HCT116 (cell line): ENCODE results near the gene PEX11G. TPM values are rescaled to one million over a fixed set of nuclear protein-coding genes. Genes with fewer than 3 reads are reported as not detected.

Experiments used
- ATAC-seq: fragments of 200-7000 bp; cut with Tn5 transposase; 2 replicates; pipeline ENCODE4 v1.9.1; 2020; ENCODE audit warnings: mild to moderate bottlenecking, moderate library complexity
- BruUV-seq: library from RNA; stranded (reverse); fragments of 400-500 nt; replicated peaks from 2 replicates; lab custom pipeline; 2021; lab: Mats Ljungman, UMichigan
- CTCF ChIA-PET: fragments of 300-600 bp; sonication (Branson Sonifier 250); formaldehyde crosslinking; loops from one replicate; lab custom pipeline; 2021; ENCODE audit warnings: antibody characterized with exemption; lab: Charles Lee
- POLR2A ChIA-PET: fragments of 300-600, 350-600 bp; sonication (Branson Sonifier 250); formaldehyde crosslinking; loops from one replicate; lab custom pipeline; 2021; ENCODE audit warnings: antibody characterized with exemption; lab: Charles Lee
- RAD21 ChIA-PET, 2 experiments: fragments of 300-600 bp; sonication (Branson Sonifier 250); formaldehyde crosslinking; loops; one replicate each; lab custom pipeline; 2023; ENCODE audit warnings: low total read pairs in 2 of 2; ENCODE audit not compliant: uncharacterized antibody in 2 of 2, unreplicated experiment in 2 of 2, low non-redundant PET in 1 of 2; lab: Charles Lee
- DNase-seq: peaks from one replicate; pipeline ENCODE4 v3.0.0-alpha.2; 2010; ENCODE audit warnings: low read depth, low spot score
- H2AFZ ChIP-seq: fragments of 200-600 bp; shearing (Covaris generic), sonication (generic); 2 replicates; pipeline ENCODE4 v1.6.1; 2017; ENCODE audit warnings: low read depth, mixed run types, mixed read lengths, antibody characterized with exemption, low read length; ENCODE audit not compliant: poor library complexity, severe bottlenecking
- H3K27ac ChIP-seq: 2 replicates; pipeline ENCODE4 v1.5.1; 2012; ENCODE audit warnings: low read depth, low read length
- H3K27me3 ChIP-seq: fragments of 200-600 bp; sonication (generic); 2 replicates; pipeline ENCODE4 v1.6.1; 2016; ENCODE audit warnings: mixed run types, low read length, mixed read lengths; ENCODE audit not compliant: insufficient read depth
- H3K36me3 ChIP-seq, 2 experiments: fragments of 200-500 bp in 1 of 2; fragments of 200-600 bp in 1 of 2; sonication (Bioruptor generic) in 1 of 2; sonication (generic) in 1 of 2; 2 replicates each; pipeline versions ENCODE4 v1.5.1 to v1.6.1; 2014 to 2016; ENCODE audit warnings: low read length in 2 of 2, inconsistent platforms in 1 of 2, mixed read lengths in 1 of 2, mixed run types in 1 of 2; ENCODE audit not compliant: insufficient read depth in 2 of 2, control insufficient read depth in 1 of 2
- H3K4me1 ChIP-seq, 2 experiments: fragments of 200-600 bp in 1 of 2; sonication (generic) in 1 of 2; 2 replicates each; pipeline versions ENCODE4 v1.5.1 to v1.6.1; 2012 to 2017; ENCODE audit warnings: low read length in 2 of 2, inconsistent platforms in 1 of 2, mild to moderate bottlenecking in 1 of 2, mixed read lengths in 1 of 2, mixed run types in 1 of 2, moderate library complexity in 1 of 2; ENCODE audit not compliant: insufficient read depth in 2 of 2, control insufficient read depth in 1 of 2
- H3K4me2 ChIP-seq: fragments of 200-600 bp; sonication (generic); 2 replicates; pipeline ENCODE4 v1.6.1; 2017; ENCODE audit warnings: mixed run types, low read length, mixed read lengths
- H3K4me3 ChIP-seq, 2 experiments: fragments of 200-600 bp in 1 of 2; sonication (generic) in 1 of 2; replicated peaks in 1 of 2; 2 replicates each; pipeline ENCODE4 v1.5.1; 2011 to 2016; ENCODE audit warnings: low read length in 2 of 2, control low read depth in 1 of 2, low read depth in 1 of 2, mild to moderate bottlenecking in 1 of 2, mixed read lengths in 1 of 2, mixed run types in 1 of 2
- H3K79me2 ChIP-seq: fragments of 200-600 bp; sonication (generic); 2 replicates; pipeline ENCODE4 v1.6.1; 2017; ENCODE audit warnings: mild to moderate bottlenecking, mixed run types, low read length, moderate library complexity, mixed read lengths; ENCODE audit not compliant: insufficient read depth
- H3K9ac ChIP-seq: fragments of 200-600 bp; sonication (generic); 2 replicates; pipeline ENCODE4 v1.6.1; 2016; ENCODE audit warnings: low read length, mixed read lengths
- H3K9me2 ChIP-seq: fragments of 200-600 bp; sonication (generic), shearing (Covaris generic); 2 replicates; pipeline ENCODE4 v1.6.1; 2017; ENCODE audit warnings: mixed run types, mild to moderate bottlenecking, moderate library complexity; ENCODE audit not compliant: insufficient read depth
- H3K9me3 ChIP-seq, 2 experiments: fragments of 200-500 bp in 1 of 2; fragments of 200-600 bp in 1 of 2; sonication (Bioruptor generic) in 1 of 2; sonication (generic) in 1 of 2; 2 replicates each; pipeline ENCODE4 v1.6.1; 2014 to 2017; ENCODE audit warnings: low read length in 2 of 2, mixed read lengths in 2 of 2, inconsistent platforms in 1 of 2, low read depth in 1 of 2, mild to moderate bottlenecking in 1 of 2, mixed run types in 1 of 2, moderate library complexity in 1 of 2; ENCODE audit not compliant: control insufficient read depth in 1 of 2, insufficient read depth in 1 of 2
- H4K20me1 ChIP-seq: fragments of 200-600 bp; sonication (generic), shearing (Covaris generic); 2 replicates; pipeline ENCODE4 v1.6.1; 2017; ENCODE audit warnings: mixed run types, mild to moderate bottlenecking, moderate library complexity; ENCODE audit not compliant: insufficient read depth
- ATF3 ChIP-seq: IDR thresholded peaks from 2 replicates; pipeline ENCODE4 v1.6.1; 2012
- CBX3 ChIP-seq: IDR thresholded peaks from 2 replicates; pipeline ENCODE4 v1.6.1; 2012; ENCODE audit warnings: low read depth
- CTCF ChIP-seq, 3 experiments: fragments of 200-600 bp in 1 of 3; sonication (generic) in 1 of 3; IDR thresholded peaks in 2 of 3; conservative IDR thresholded peaks in 1 of 3; 2 replicates each; pipeline ENCODE4 v1.5.1; 2012 to 2017; ENCODE audit warnings: low read depth in 2 of 3, low read length in 2 of 3, antibody characterized with exemption in 1 of 3, borderline replicate concordance in 1 of 3, control low read depth in 1 of 3, mild to moderate bottlenecking in 1 of 3, mixed read lengths in 1 of 3, mixed run types in 1 of 3, moderate library complexity in 1 of 3; ENCODE audit not compliant: insufficient read depth in 1 of 3
- EZH2 ChIP-seq: fragments of 200-600 bp; sonication (generic); IDR thresholded peaks from 2 replicates; pipeline ENCODE4 v1.6.1; 2017; ENCODE audit warnings: antibody characterized with exemption, mixed run types
- FOSL1 ChIP-seq: IDR thresholded peaks from 2 replicates; pipeline ENCODE4 v1.6.1; 2012; ENCODE audit warnings: low read depth
- JUND ChIP-seq: IDR thresholded peaks from 2 replicates; pipeline ENCODE4 v1.6.1; 2012
- RAD21 ChIP-seq: IDR thresholded peaks from 2 replicates; pipeline ENCODE4 v1.6.1; 2012; ENCODE audit warnings: low read depth, mild to moderate bottlenecking
- REST ChIP-seq: IDR thresholded peaks from 2 replicates; pipeline ENCODE4 v1.6.1; 2012; ENCODE audit warnings: low read depth
- SIN3A ChIP-seq: IDR thresholded peaks from 2 replicates; pipeline ENCODE4 v1.6.1; 2012; ENCODE audit warnings: low read depth
- SP1 ChIP-seq: IDR thresholded peaks from 2 replicates; pipeline ENCODE4 v1.6.1; 2012; ENCODE audit warnings: low read depth
- TCF7L2 ChIP-seq: IDR thresholded peaks from 2 replicates; pipeline ENCODE4 v1.7.0; 2011; ENCODE audit warnings: borderline replicate concordance, inconsistent platforms; ENCODE audit not compliant: insufficient read depth, insufficient read length; ENCODE audit errors: extremely low read depth
- YY1 ChIP-seq: IDR thresholded peaks from 2 replicates; pipeline ENCODE4 v1.6.1; 2011; ENCODE audit warnings: low read length, low read depth, moderate library complexity, mild to moderate bottlenecking; ENCODE audit not compliant: insufficient replicate concordance; ENCODE audit errors: extremely low read depth
- ZFX ChIP-seq: fragments of 450-650 bp; IDR thresholded peaks from 2 replicates; pipeline ENCODE4 v1.6.1; 2017
- ZNF274 ChIP-seq: fragments of 200-500 bp; sonication (Bioruptor generic); IDR thresholded peaks from 2 replicates; pipeline ENCODE4 v1.6.1; 2014; ENCODE audit warnings: mild to moderate bottlenecking, low read depth, low read length, inconsistent platforms
- intact Hi-C: fragments of 100-400 bp; cut with micrococcal nuclease; formaldehyde crosslinking; loops from 2 replicates; pipeline ENCODE4 v1.10.0; 2022
- total RNA-seq: library from RNA; stranded (reverse); gene quantifications from one replicate; pipeline ENCODE4 v1.2.1, GENCODE V29; 2021; ENCODE audit not compliant: unreplicated experiment
- TF ChIP-seq, protein P1 (sequence below): IDR thresholded peaks from 2 replicates; pipeline ENCODE4 v1.6.1; 2011; ENCODE audit warnings: mild to moderate bottlenecking, low read length, moderate library complexity; ENCODE audit not compliant: insufficient replicate concordance; ENCODE audit errors: extremely low read depth

PEX11G gene
- total RNA-seq, 1 experiment from 2014 or later, result 6.4 TPM

- intact Hi-C loops, result no loop called here
- H4K20me1 ChIP-seq, result no peaks in the 10 kb centered on the region
- DNase-seq (no peak), ATAC-seq (no peak)
- no peaks in the 10 kb centered on the region for H3K79me2 ChIP-seq
- H3K9ac ChIP-seq, result no peak overlapping the region
- H3K27me3 ChIP-seq, result no peaks in the 10 kb centered on the region
- TF ChIP-seq EZH2, result no peak
- TF ChIP-seq CTCF (IDR thresholded peaks at IDR 0.05 in 2 of 3, conservative IDR thresholded peaks at IDR 0.05 in 1 of 3; ENCODE audit: borderline replicate concordance in 1 of 3, insufficient read depth in 1 of 3, low read depth in 2 of 3, low read length in 2 of 3), result no peak
- TF ChIP-seq ATF3, result no peak
- TF ChIP-seq SIN3A, result no peak
- no peak for TF ChIP-seq CBX3
- TF ChIP-seq ZNF274, result no peak
- TF ChIP-seq JUND, result no peak
- no peak for TF ChIP-seq SP1
- no peak for TF ChIP-seq TCF7L2
- no peak for TF ChIP-seq YY1
- no peak for TF ChIP-seq FOSL1
- no peak for TF ChIP-seq REST
- TF ChIP-seq ZFX, result no peak
- TF ChIP-seq, protein P1, sequence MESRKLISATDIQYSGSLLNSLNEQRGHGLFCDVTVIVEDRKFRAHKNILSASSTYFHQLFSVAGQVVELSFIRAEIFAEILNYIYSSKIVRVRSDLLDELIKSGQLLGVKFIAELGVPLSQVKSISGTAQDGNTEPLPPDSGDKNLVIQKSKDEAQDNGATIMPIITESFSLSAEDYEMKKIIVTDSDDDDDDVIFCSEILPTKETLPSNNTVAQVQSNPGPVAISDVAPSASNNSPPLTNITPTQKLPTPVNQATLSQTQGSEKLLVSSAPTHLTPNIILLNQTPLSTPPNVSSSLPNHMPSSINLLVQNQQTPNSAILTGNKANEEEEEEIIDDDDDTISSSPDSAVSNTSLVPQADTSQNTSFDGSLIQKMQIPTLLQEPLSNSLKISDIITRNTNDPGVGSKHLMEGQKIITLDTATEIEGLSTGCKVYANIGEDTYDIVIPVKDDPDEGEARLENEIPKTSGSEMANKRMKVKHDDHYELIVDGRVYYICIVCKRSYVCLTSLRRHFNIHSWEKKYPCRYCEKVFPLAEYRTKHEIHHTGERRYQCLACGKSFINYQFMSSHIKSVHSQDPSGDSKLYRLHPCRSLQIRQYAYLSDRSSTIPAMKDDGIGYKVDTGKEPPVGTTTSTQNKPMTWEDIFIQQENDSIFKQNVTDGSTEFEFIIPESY, result no peak
- TF ChIP-seq RAD21, result no peak
- peaks cover 11 to 18% of the 10 kb centered on the region in 2 experiments; a peak in 3 of 4 replicates for H3K36me3 ChIP-seq
- no peak overlapping the region for H3K4me2 ChIP-seq
- no peak overlapping the region for H3K4me3 ChIP-seq
- CTCF ChIA-PET, result no interaction called here
- RAD21 ChIA-PET, result no interaction called here
- no TSS peak for BruUV-seq
- no peak overlapping the region for H2AFZ ChIP-seq
- no peak overlapping the region for H3K27ac ChIP-seq
- H3K9me3 ChIP-seq, result no peaks in the 10 kb centered on the region
- POLR2A ChIA-PET, result no interaction called here
- no peaks in the 10 kb centered on the region for H3K9me2 ChIP-seq
- H3K4me1 ChIP-seq, result no peaks in the 10 kb centered on the region
These were observed 46.4 kb downstream of the PEX11G start for GRCh38 chr19:7442423-7442822.
